Ovary (tissue), 9 donors: ENCODE measurements around the gene CCDC57. TPM values are rescaled to one million over a fixed set of nuclear protein-coding genes. Genes with fewer than 3 reads are reported as not detected.
A peak's percentile ranks its signal among the peaks of the same experiment; 100 is the strongest.

Experiments
- DNase-seq, 5 donors: peaks; one replicate each; pipeline ENCODE4 v3.0.0-alpha.2; 2019 to 2020
- H3K27ac ChIP-seq, 2 donors: fragments of 200-600 bp; one replicate each; pipeline versions ENCODE4 v1.5.1 to v1.8.0; 2019 to 2022
- H3K27me3 ChIP-seq: fragments of 200-600 bp; one replicate; pipeline ENCODE4 v1.8.0; 2022
- H3K36me3 ChIP-seq: fragments of 200-600 bp; sonication (generic); one replicate; pipeline ENCODE4 v1.5.1; 2019
- H3K4me1 ChIP-seq: one replicate; pipeline ENCODE4 v1.8.1; 2013; ENCODE audit warnings: mild to moderate bottlenecking, moderate library complexity; ENCODE audit not compliant: insufficient read depth
- H3K4me3 ChIP-seq: fragments of 200-600 bp; sonication (generic); one replicate; pipeline ENCODE4 v1.5.1; 2017
- H3K9me3 ChIP-seq, 2 donors: fragments of 200-600 bp in 1 of 2; sonication (generic) in 1 of 2; one replicate each; pipeline versions ENCODE4 v1.5.1 to v1.8.1; 2013 to 2019; ENCODE audit warnings: mild to moderate bottlenecking in 1 of 2, moderate library complexity in 1 of 2
- CTCF ChIP-seq, 3 donors: fragments of 450-650 bp in 2 of 3; fragments of 200-600 bp in 1 of 3; IDR thresholded peaks; one replicate each; pipeline versions ENCODE4 v1.5.1 to v1.8.0; 2016 to 2022; ENCODE audit warnings: antibody characterized with exemption in 3 of 3, mild to moderate bottlenecking in 1 of 3
- EP300 ChIP-seq: sonication (generic); formaldehyde crosslinking; IDR thresholded peaks from one replicate; pipeline ENCODE4 v1.6.1; 2017; ENCODE audit warnings: antibody characterized with exemption
- POLR2A ChIP-seq: fragments of 450-650 bp; IDR thresholded peaks from one replicate; pipeline ENCODE4 v1.6.1; 2017; ENCODE audit warnings: antibody characterized with exemption, mild to moderate bottlenecking, moderate library complexity
- WGBS, 3 donors: extraction: QIAGEN DNeasy Blood & Tissue Kit in 1 of 3; methylation state at CpG; one replicate each; pipeline versions ENCODE4 v1.1.5 to v1.1.7; 2013 to 2017; 5-methylcytosine and 5-hydroxymethylcytosine counted together
- intact Hi-C, 4 donors: fragments of 100-400 bp; cut with DNase I; formaldehyde crosslinking; loops; one replicate each; pipeline versions ENCODE4 v1.11.0 to v1.15.1; 2022 to 2023
- polyA plus RNA-seq, 2 donors: library from polyadenylated mRNA; stranded (reverse); fragments of 200-250 nt in 1 of 2; fragments of 350-450 nt in 1 of 2; fragmentation: Illumina TruSeq in 1 of 2; extraction: RNeasy Lipid Tissue Mini Kit (QIAGEN cat#74804) in 1 of 2; gene quantifications; one replicate each; pipeline ENCODE4 v1.2.3, GENCODE V29; 2013 to 2014
- total RNA-seq, 7 donors: library from RNA; depleted of rRNA in 2 of 7; stranded (reverse); fragments of >200 nt in 2 of 7; fragmentation: NEBNext Ultra II Directional in 3 of 7; extraction: Animal tissue kit (Norgen Biotek cat#: 25700) in 3 of 7; gene quantifications; one replicate each; pipeline versions ENCODE4 v1.1.0 to v1.2.4, GENCODE V29; 2016 to 2023
- donor health status: DM: no; HTN: no; CAD: no; lungs with moderate emphysema.
- donor health status: DM: no; HTN: no; CAD: no.
- donor health status: Bipolar disorder and iron deficiency.
- donor health status: DM: yes; HTN: yes; CAD: no.
- donor health status: DM: no; HTN: no; CAD: no.
- donor health status: DM: yes; HTN: yes; CAD: no.

CCDC57 gene
- total and polyA plus RNA-seq, 9 donors: 7.7 to 65.0 (median 40.3) TPM

GRCh38 chr17:82107341-82107860 lies 105.2 kb downstream of the CCDC57 start:
- 82 to 85% (median 84%) methylated on average over 24 of the region's 24 CpGs for WGBS, 3 donors
- intact Hi-C loops: no loop called here

GRCh38 chr17:82106688-82107305 lies 105.8 kb downstream of the CCDC57 start:
- DNase-seq: peak in 2 of 5 donors; percentile 26 to 41
- intact Hi-C loops: no loop called here
- no peaks in the 10 kb centered on the region for H3K27me3 ChIP-seq
- no peak overlapping the region for H3K4me3 ChIP-seq
- H3K36me3 ChIP-seq: no peaks in the 10 kb centered on the region
- H3K4me1 ChIP-seq: no peaks in the 10 kb centered on the region
- H3K27ac ChIP-seq: no peak overlapping the region
- WGBS, 3 donors: 54 to 61% (median 58%) methylated on average over 9 of the region's 9 CpGs
- TF ChIP-seq EP300 (no peak), POLR2A (no peak), CTCF (IDR thresholded peaks at IDR 0.05) (no peak)
- no peaks in the 10 kb centered on the region for H3K9me3 ChIP-seq

More at GRCh38 chr17:82107341-82107860, 105.2 kb downstream of the CCDC57 start:
- peak in 2 of 5 donors; percentile 12 to 17 for DNase-seq
- no peaks in the 10 kb centered on the region for H3K36me3 ChIP-seq
- H3K4me3 ChIP-seq: no peak overlapping the region
- TF ChIP-seq EP300 (no peak), CTCF (IDR thresholded peaks at IDR 0.05) (no peak), POLR2A (no peak)
- H3K27ac ChIP-seq: no peak overlapping the region
- no peaks in the 10 kb centered on the region for H3K4me1 ChIP-seq
- H3K27me3 ChIP-seq: no peaks in the 10 kb centered on the region
- no peaks in the 10 kb centered on the region for H3K9me3 ChIP-seq

- no peaks in the 10 kb centered on the region for H3K4me1 ChIP-seq
Observed at GRCh38 chr17:82105882-82106687, 106.6 kb downstream of the CCDC57 start.

More at GRCh38 chr17:82105882-82106687, 106.6 kb downstream of the CCDC57 start:
- Histone ChIP-seq H3K27me3 (no peaks in the 10 kb centered on the region), H3K36me3 (no peaks in the 10 kb centered on the region), H3K27ac (no peak overlapping the region), H3K4me3 (no peak overlapping the region), H3K9me3 (no peaks in the 10 kb centered on the region)
- 44 to 54% (median 54%) methylated on average over 22 to 24 of the region's 24 CpGs for WGBS, 3 donors
- TF ChIP-seq EP300 (no peak), POLR2A (no peak), CTCF (IDR thresholded peaks at IDR 0.05) (no peak)
- DNase-seq: peak; percentile 17 to 42 (median 27)
- intact Hi-C loops: no loop called here
